Endodermal cell (in vitro differentiated cells): Measurements from ENCODE around the gene TCIRG1. TPM values are rescaled to one million over a fixed set of nuclear protein-coding genes. Genes with fewer than 3 reads are reported as not detected.

ENCODE experiments used
- DNase-seq: peaks from one replicate; pipeline ENCODE4 v3.0.0-alpha.2; 2017
- H3K27ac ChIP-seq: 2 replicates; pipeline ENCODE4 v1.5.1; 2013; ENCODE audit warnings: mild to moderate bottlenecking, low read depth, low read length, moderate library complexity
- H3K27me3 ChIP-seq: 2 replicates; pipeline ENCODE4 v1.6.1; 2013; ENCODE audit warnings: mild to moderate bottlenecking, low read length, moderate library complexity; ENCODE audit not compliant: insufficient read depth, control insufficient read depth, poor library complexity, severe bottlenecking
- H3K36me3 ChIP-seq: 2 replicates; pipeline ENCODE4 v1.7.0; 2013; ENCODE audit warnings: mild to moderate bottlenecking, low read length, moderate library complexity; ENCODE audit not compliant: control insufficient read depth, insufficient read depth
- H3K4me1 ChIP-seq: one replicate; pipeline ENCODE4 v1.7.0; 2013; ENCODE audit warnings: low read length; ENCODE audit not compliant: control insufficient read depth, insufficient read depth
- H3K4me3 ChIP-seq: 2 replicates; pipeline ENCODE4 v1.5.1; 2013; ENCODE audit warnings: mild to moderate bottlenecking, low read length, moderate library complexity
- H3K9ac ChIP-seq: 2 replicates; pipeline ENCODE4 v1.6.1; 2013; ENCODE audit warnings: mild to moderate bottlenecking, low read length, moderate library complexity; ENCODE audit not compliant: poor library complexity, severe bottlenecking; ENCODE audit errors: extremely low read depth
- H3K9me3 ChIP-seq: 2 replicates; pipeline ENCODE4 v1.6.1; 2013; ENCODE audit warnings: mild to moderate bottlenecking, low read length, moderate library complexity; ENCODE audit not compliant: control insufficient read depth
- H3K27ac Mint-ChIP-seq: 2 replicates; pipeline ENCODE4 v1.8.0; 2020; ENCODE audit warnings: mixed read lengths
- H3K27me3 Mint-ChIP-seq: 2 replicates; pipeline ENCODE4 v1.8.0; 2021; ENCODE audit warnings: mild to moderate bottlenecking, mixed read lengths; ENCODE audit not compliant: insufficient read depth
- H3K36me3 Mint-ChIP-seq: 2 replicates; pipeline ENCODE4 v1.8.0; 2020; ENCODE audit warnings: low read depth, mixed read lengths
- H3K4me1 Mint-ChIP-seq: 2 replicates; pipeline ENCODE4 v1.8.0; 2020; ENCODE audit warnings: mixed read lengths
- H3K4me3 Mint-ChIP-seq: 2 replicates; pipeline ENCODE4 v1.8.0; 2020; ENCODE audit warnings: mild to moderate bottlenecking, moderate library complexity, mixed read lengths
- H3K9me3 Mint-ChIP-seq: 2 replicates; pipeline ENCODE4 v1.8.0; 2020; ENCODE audit warnings: mild to moderate bottlenecking, mixed read lengths
- WGBS, 2 experiments: methylation state at CpG; one replicate each; pipeline versions ENCODE4 v1.1.5 to v1.1.7; 2013; ENCODE audit warnings: missing lambda C conversion rate in 2 of 2, mixed read lengths in 1 of 2; ENCODE audit not compliant: insufficient coverage in 1 of 2, insufficient read length in 1 of 2; 5-methylcytosine and 5-hydroxymethylcytosine counted together
- total RNA-seq, 2 donors: library from RNA; stranded (reverse); fragmentation: NEBNext Ultra II Directional in 1 of 2; extraction: Animal tissue kit (Norgen Biotek cat#: 25700) in 1 of 2; gene quantifications; 2 replicates in 1 of 2; 3 replicates in 1 of 2; pipeline ENCODE4 v1.2.1, GENCODE V29; 2021
- TF ChIP-seq, protein P1 (sequence below): fragments of 200-600 bp; sonication (generic); conservative IDR thresholded peaks from 2 replicates; pipeline ENCODE4 v1.5.0; 2021; ENCODE audit warnings: antibody characterized with exemption, mild to moderate bottlenecking

TCIRG1 gene
- total RNA-seq, 2 donors from 2014 or later, result 61.6 to 70.4 TPM

DNA sequence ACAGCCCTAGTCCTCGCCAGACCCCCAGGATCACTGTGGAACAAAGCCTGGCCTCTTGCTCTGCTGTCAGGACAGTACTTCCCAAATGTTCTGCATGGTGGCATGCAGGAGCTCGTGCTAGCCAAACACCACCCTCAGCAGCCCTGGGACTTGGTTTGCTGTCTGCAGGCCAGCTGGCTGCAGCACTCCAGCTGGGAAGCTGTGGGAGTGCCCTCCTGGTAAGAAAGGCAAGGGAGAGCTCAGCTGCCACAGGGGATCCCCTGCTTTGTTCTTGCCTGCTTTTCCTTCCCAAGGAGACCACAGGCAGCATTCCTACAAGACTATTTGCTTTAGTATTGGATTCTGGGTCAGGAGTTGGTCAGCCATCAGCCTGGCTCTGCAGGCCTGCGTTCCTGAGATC lies 27.9 kb downstream of the TCIRG1 start:
- H3K36me3 Mint-ChIP-seq, result peaks cover 83% of the 10 kb centered on the region
- TF ChIP-seq, protein P1, sequence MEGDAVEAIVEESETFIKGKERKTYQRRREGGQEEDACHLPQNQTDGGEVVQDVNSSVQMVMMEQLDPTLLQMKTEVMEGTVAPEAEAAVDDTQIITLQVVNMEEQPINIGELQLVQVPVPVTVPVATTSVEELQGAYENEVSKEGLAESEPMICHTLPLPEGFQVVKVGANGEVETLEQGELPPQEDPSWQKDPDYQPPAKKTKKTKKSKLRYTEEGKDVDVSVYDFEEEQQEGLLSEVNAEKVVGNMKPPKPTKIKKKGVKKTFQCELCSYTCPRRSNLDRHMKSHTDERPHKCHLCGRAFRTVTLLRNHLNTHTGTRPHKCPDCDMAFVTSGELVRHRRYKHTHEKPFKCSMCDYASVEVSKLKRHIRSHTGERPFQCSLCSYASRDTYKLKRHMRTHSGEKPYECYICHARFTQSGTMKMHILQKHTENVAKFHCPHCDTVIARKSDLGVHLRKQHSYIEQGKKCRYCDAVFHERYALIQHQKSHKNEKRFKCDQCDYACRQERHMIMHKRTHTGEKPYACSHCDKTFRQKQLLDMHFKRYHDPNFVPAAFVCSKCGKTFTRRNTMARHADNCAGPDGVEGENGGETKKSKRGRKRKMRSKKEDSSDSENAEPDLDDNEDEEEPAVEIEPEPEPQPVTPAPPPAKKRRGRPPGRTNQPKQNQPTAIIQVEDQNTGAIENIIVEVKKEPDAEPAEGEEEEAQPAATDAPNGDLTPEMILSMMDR, result no peak
- no peak for DNase-seq
- H3K36me3 ChIP-seq, result peaks cover 92% of the 10 kb centered on the region
- no peaks in the 10 kb centered on the region for H3K9me3 ChIP-seq
- H3K27ac Mint-ChIP-seq, result no peak overlapping the region
- 89 to 92% methylated on average over 3 of the region's 3 CpGs for WGBS, 2 experiments
- no peak overlapping the region for H3K4me3 ChIP-seq
- no peaks in the 10 kb centered on the region for H3K27me3 Mint-ChIP-seq
- H3K9ac ChIP-seq, result no peak overlapping the region
- no peaks in the 10 kb centered on the region for H3K4me1 ChIP-seq
- no peak overlapping the region for H3K4me3 Mint-ChIP-seq
- no peaks in the 10 kb centered on the region for H3K9me3 Mint-ChIP-seq
- H3K4me1 Mint-ChIP-seq, result no peaks in the 10 kb centered on the region
- no peaks in the 10 kb centered on the region for H3K27me3 ChIP-seq
- no peak overlapping the region for H3K27ac ChIP-seq

DNA sequence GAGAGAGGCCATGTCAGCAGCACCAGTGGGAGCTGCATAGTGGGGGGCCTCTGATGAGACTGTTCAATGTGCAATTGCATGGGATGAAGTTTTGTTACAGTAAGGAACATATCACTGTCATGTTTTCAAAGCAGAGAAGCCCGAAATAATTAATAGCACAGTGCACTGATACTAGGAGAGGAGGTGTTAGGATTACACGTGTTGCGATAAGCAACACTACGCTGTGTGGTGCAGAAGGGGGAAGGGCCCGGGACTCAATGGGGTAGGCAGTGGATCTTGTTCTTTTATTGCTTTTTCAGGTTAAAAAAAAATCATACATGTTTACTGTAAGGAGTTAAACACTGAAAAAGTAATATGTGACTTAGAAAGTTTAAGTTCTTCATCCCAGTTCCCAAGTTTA lies 29.2 kb downstream of the TCIRG1 start:
- WGBS, 2 experiments, result 92 to 93% methylated on average over 5 of the region's 5 CpGs
- no peaks in the 10 kb centered on the region for H3K9me3 ChIP-seq
- DNase-seq, result no peak
- Mint-ChIP-seq H3K27ac (peak overlapping the region; percentile 0), H3K36me3 (peaks cover 79% of the 10 kb centered on the region), H3K9me3 (no peaks in the 10 kb centered on the region), H3K4me3 (no peak overlapping the region), H3K4me1 (no peaks in the 10 kb centered on the region), H3K27me3 (no peaks in the 10 kb centered on the region)
- no peaks in the 10 kb centered on the region for H3K4me1 ChIP-seq
- H3K36me3 ChIP-seq, result peaks cover 91% of the 10 kb centered on the region
- H3K27me3 ChIP-seq, result no peaks in the 10 kb centered on the region
- TF ChIP-seq, protein P1, result no peak
- H3K27ac ChIP-seq, result no peak overlapping the region
- H3K9ac ChIP-seq, result no peak overlapping the region
- H3K4me3 ChIP-seq, result no peak overlapping the region

DNA sequence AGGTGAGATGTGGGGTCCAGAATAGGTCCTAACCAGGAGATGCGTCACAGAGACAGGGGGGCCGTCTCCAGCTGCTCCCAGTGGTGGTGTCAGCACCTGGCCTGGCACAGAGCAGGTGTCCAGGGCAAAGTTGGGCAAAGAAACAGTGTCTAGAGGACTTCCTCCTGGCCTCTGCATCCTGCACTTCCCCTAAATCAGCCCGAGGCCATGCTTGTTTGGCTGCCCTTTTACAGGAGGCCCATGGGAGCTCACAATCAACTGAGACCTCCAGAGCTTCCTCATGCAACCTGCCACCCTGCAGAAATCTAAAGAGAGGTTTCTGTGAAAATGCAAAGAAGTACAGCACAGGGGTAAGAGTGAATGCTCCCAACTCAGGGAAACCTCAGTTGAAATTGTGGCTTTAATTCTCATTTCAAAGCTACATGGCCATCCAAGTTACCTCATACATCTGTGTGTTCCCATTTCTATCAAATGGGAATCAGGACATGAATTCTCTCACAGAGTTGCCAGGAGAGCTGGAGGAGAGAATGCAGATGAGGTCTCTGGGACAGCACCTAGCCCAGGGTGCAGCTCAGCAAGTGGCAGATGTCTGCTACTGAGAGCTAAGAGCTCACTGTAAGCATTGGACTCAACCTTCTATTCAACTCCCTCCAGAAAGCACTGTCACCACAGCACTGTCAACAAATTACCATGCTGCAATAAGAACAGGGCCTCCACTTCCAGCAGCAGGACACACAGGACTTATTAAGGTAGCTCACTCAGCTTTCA lies 32.6 kb downstream of the TCIRG1 start:
- peaks cover 85% of the 10 kb centered on the region for H3K36me3 ChIP-seq
- TF ChIP-seq, protein P1, result no peak
- peaks cover 67% of the 10 kb centered on the region for H3K36me3 Mint-ChIP-seq
- H3K27me3 Mint-ChIP-seq, result no peaks in the 10 kb centered on the region
- H3K27ac Mint-ChIP-seq, result no peak overlapping the region
- no peak overlapping the region for H3K4me3 ChIP-seq
- WGBS, 2 experiments, result 96% methylated on average over 3 of the region's 3 CpGs
- H3K27me3 ChIP-seq, result no peaks in the 10 kb centered on the region
- H3K4me1 ChIP-seq, result no peaks in the 10 kb centered on the region
- H3K9me3 Mint-ChIP-seq, result no peaks in the 10 kb centered on the region
- H3K27ac ChIP-seq, result no peak overlapping the region
- DNase-seq, result no peak
- no peak overlapping the region for H3K9ac ChIP-seq
- no peak overlapping the region for H3K4me3 Mint-ChIP-seq
- H3K9me3 ChIP-seq, result no peaks in the 10 kb centered on the region
- H3K4me1 Mint-ChIP-seq, result no peaks in the 10 kb centered on the region
